ENCODE data around the gene IGF2BP2. TPM values are rescaled to one million over a fixed set of nuclear protein-coding genes. Genes with fewer than 3 reads are reported as not detected.

The IGF2BP2 gene
- total RNA-seq, 4 donors from 2014 or later: 3.0 to 13.8 (median 6.8) TPM

GRCh38 chr3:185691622-185692021 is 133.2 kb downstream of the IGF2BP2 start:
- Histone ChIP-seq H3K4me3 (no peak overlapping the region), H3K27ac (no peak overlapping the region), H3K36me3 (no peaks in the 10 kb centered on the region), H3K9me3 (no peaks in the 10 kb centered on the region), H3K4me1 (peaks cover 0 to 21% (median 4%) of the 10 kb centered on the region in 3 donors), H3K27me3 (no peaks in the 10 kb centered on the region)
- TF ChIP-seq CTCF (IDR thresholded peaks at IDR 0.05) (no peak), POLR2A (IDR thresholded peaks at IDR 0.05) (no peak)
- WGBS, 2 donors: 100% methylated on average over 1 to 2 of the region's 2 CpGs
- intact Hi-C loops (cut with DNase I): no loop called here
- DNase-seq: no peak

- Histone ChIP-seq H3K27me3 (no peaks in the 10 kb centered on the region), H3K4me3 (no peak overlapping the region), H3K27ac (no peak overlapping the region), H3K36me3 (no peaks in the 10 kb centered on the region), H3K9me3 (no peaks in the 10 kb centered on the region), H3K4me1 (peaks cover 0 to 21% (median 4%) of the 10 kb centered on the region in 3 donors)
- no peak for DNase-seq
- TF ChIP-seq CTCF (IDR thresholded peaks at IDR 0.05) (no peak), POLR2A (IDR thresholded peaks at IDR 0.05) (no peak)
- intact Hi-C loops (cut with DNase I): no loop called here
- WGBS, 2 donors: 48 to 56% methylated on average over 6 of the region's 6 CpGs
Observed at GRCh38 chr3:185687271-185687878, 137.5 kb downstream of the IGF2BP2 start.

- Histone ChIP-seq H3K4me3 (no peak overlapping the region), H3K36me3 (no peaks in the 10 kb centered on the region), H3K9me3 (no peaks in the 10 kb centered on the region), H3K4me1 (peaks cover 0 to 21% (median 4%) of the 10 kb centered on the region in 3 donors), H3K27me3 (no peaks in the 10 kb centered on the region), H3K27ac (no peak overlapping the region)
- DNase-seq: no peak
- intact Hi-C loops (cut with DNase I): no loop called here
- TF ChIP-seq POLR2A (IDR thresholded peaks at IDR 0.05) (no peak), CTCF (IDR thresholded peaks at IDR 0.05) (no peak)
- 74 to 78% methylated on average over 9 of the region's 9 CpGs for WGBS, 2 donors
Observed at GRCh38 chr3:185685231-185686035, 139.4 kb downstream of the IGF2BP2 start.

- no peak for DNase-seq
- peaks cover 0 to 10% (median 3%) of the 10 kb centered on the region in 3 donors for H3K4me1 ChIP-seq
- 59 to 74% methylated on average over 4 of the region's 4 CpGs for WGBS, 2 donors
- H3K4me3 ChIP-seq: no peak overlapping the region
- H3K27me3 ChIP-seq: no peaks in the 10 kb centered on the region
- intact Hi-C loops (cut with DNase I): no loop called here
- H3K27ac ChIP-seq: no peak overlapping the region
- TF ChIP-seq POLR2A (IDR thresholded peaks at IDR 0.05) (no peak), CTCF (IDR thresholded peaks at IDR 0.05) (no peak)
- no peaks in the 10 kb centered on the region for H3K9me3 ChIP-seq
- H3K36me3 ChIP-seq: no peaks in the 10 kb centered on the region
Observed at GRCh38 chr3:185680231-185680630, 144.6 kb downstream of the IGF2BP2 start.

- intact Hi-C loops (cut with DNase I): no loop called here
- Histone ChIP-seq H3K9me3 (no peaks in the 10 kb centered on the region), H3K4me3 (no peak overlapping the region)
Observed at GRCh38 chr3:185678027-185678426, 146.8 kb downstream of the IGF2BP2 start.

More at GRCh38 chr3:185678027-185678426, 146.8 kb downstream of the IGF2BP2 start:
- H3K36me3 ChIP-seq: no peaks in the 10 kb centered on the region
- no peak overlapping the region for H3K27ac ChIP-seq
- TF ChIP-seq POLR2A (IDR thresholded peaks at IDR 0.05): no peak
- no peak for TF ChIP-seq CTCF (IDR thresholded peaks at IDR 0.05)
- no peaks in the 10 kb centered on the region for H3K27me3 ChIP-seq
- WGBS, 2 donors: 30 to 96% methylated on average over 1 of the region's 1 CpG
- DNase-seq: no peak
- H3K4me1 ChIP-seq: peaks cover 0 to 10% (median 3%) of the 10 kb centered on the region in 3 donors

Measured in esophagus squamous epithelium (tissue), 5 donors.